BJ (cell line): ENCODE measurements around the gene IYD. TPM values are rescaled to one million over a fixed set of nuclear protein-coding genes. Genes with fewer than 3 reads are reported as not detected.

Experiments used
- CTCF ChIA-PET: fragments of 350-600 bp; formaldehyde crosslinking; extraction: SDS; loops from one replicate; lab custom pipeline; 2021; ENCODE audit warnings: antibody characterized with exemption, inconsistent platforms; lab: Yijun Ruan, JAX
- POLR2A ChIA-PET: fragments of 300-600 bp; sonication (Branson Sonifier 250); formaldehyde crosslinking; extraction: SDS; loops from one replicate; lab custom pipeline; 2021; ENCODE audit warnings: antibody characterized with exemption; lab: Charles Lee
- DNase-seq: peaks from one replicate; pipeline ENCODE4 v3.0.0-alpha.2; 2011; ENCODE audit warnings: low read depth
- H3K27me3 ChIP-seq: 2 replicates; pipeline ENCODE4 v1.6.0; 2011; ENCODE audit warnings: low read length; ENCODE audit not compliant: control insufficient read depth, insufficient read depth
- H3K36me3 ChIP-seq: 2 replicates; pipeline ENCODE4 v1.5.1; 2011; ENCODE audit warnings: low read length; ENCODE audit not compliant: control insufficient read depth, insufficient read depth
- H3K4me3 ChIP-seq: 2 replicates; pipeline ENCODE4 v1.5.1; 2011; ENCODE audit warnings: low read depth, mild to moderate bottlenecking, control low read depth, low read length
- CTCF ChIP-seq: IDR thresholded peaks from 2 replicates; pipeline ENCODE4 v1.5.1; 2011; ENCODE audit warnings: low read depth, mild to moderate bottlenecking, control low read depth, inconsistent platforms, low read length, moderate library complexity; ENCODE audit not compliant: insufficient read depth
- polyA plus RNA-seq: library from polyadenylated mRNA; depleted of rRNA; stranded (reverse); fragments of >200 nt; gene quantifications from 2 replicates; pipeline ENCODE4 v1.2.3, GENCODE V29; 2011

The IYD gene
- polyA plus RNA-seq, 1 experiment: not detected

- Histone ChIP-seq H3K4me3 (no peak overlapping the region), H3K36me3 (no peaks in the 10 kb centered on the region), H3K27me3 (peaks cover 8% of the 10 kb centered on the region)
- no peak for DNase-seq
- POLR2A ChIA-PET: no interaction called here
- CTCF ChIA-PET: interaction anchor here (0.7 to 6.3 kb wide), 14 partner anchors 8 to 907 kb away, joined by 3 to 135 read pairs (median 6); no protein-coding TSS in a partner anchor
- no peak for TF ChIP-seq CTCF
Measured at GRCh38 chr6:150417250-150417649, 48.4 kb downstream of the IYD start.

GRCh38 chr6:150417899-150418826 is 49.4 kb downstream of the IYD start:
- TF ChIP-seq CTCF: peak; percentile 80
- ChIA-PET CTCF (interaction anchor here (0.6 to 6.3 kb wide), 31 partner anchors 9 to 917 kb away, joined by 3 to 135 read pairs (median 4); no protein-coding TSS in a partner anchor), POLR2A (interaction anchor here (0.6 kb wide), 1 partner anchor 378 kb away, joined by 3 read pairs; no protein-coding TSS in a partner anchor)
- Histone ChIP-seq H3K4me3 (peak overlapping the region; percentile 33), H3K27me3 (peaks cover 8% of the 10 kb centered on the region), H3K36me3 (no peaks in the 10 kb centered on the region)
- peak; percentile 72 for DNase-seq

GRCh38 chr6:150418827-150419594 is 50.2 kb downstream of the IYD start:
- Histone ChIP-seq H3K4me3 (peak overlapping the region; percentile 33), H3K36me3 (no peaks in the 10 kb centered on the region), H3K27me3 (peaks cover 8% of the 10 kb centered on the region)
- peak; percentile 75 for TF ChIP-seq CTCF
- ChIA-PET POLR2A (interaction anchor here (0.6 kb wide), 1 partner anchor 377 kb away, joined by 3 read pairs; no protein-coding TSS in a partner anchor), CTCF (interaction anchor here (0.6 to 6.3 kb wide), 25 partner anchors 8 to 916 kb away, joined by 3 to 135 read pairs (median 4); no protein-coding TSS in a partner anchor)
- DNase-seq: no peak

- H3K4me3 ChIP-seq: no peak overlapping the region
- DNase-seq: no peak
- CTCF ChIA-PET: interaction anchor here (0.6 to 6.3 kb wide), 3 partner anchors 11 to 395 kb away, joined by 3 to 135 read pairs (median 35); no protein-coding TSS in a partner anchor
- POLR2A ChIA-PET: no interaction called here
- TF ChIP-seq CTCF: no peak
- H3K36me3 ChIP-seq: no peaks in the 10 kb centered on the region
- H3K27me3 ChIP-seq: peaks cover 6% of the 10 kb centered on the region
Measured at GRCh38 chr6:150420428-150420827, 51.6 kb downstream of the IYD start.
